Lung (tissue), 12 donors: ENCODE results near the gene PHYKPL. TPM values are rescaled to one million over a fixed set of nuclear protein-coding genes. Genes with fewer than 3 reads are reported as not detected.
"Not testable (repeated sequence)": the region's sequence is repeated elsewhere in the genome, so short reads cannot be mapped to it uniquely, and the experiment has no call there.

Experiments used
- ATAC-seq: fragments of 200-7000 bp; cut with Tn5 transposase; one replicate; pipeline ENCODE4 v1.9.1; 2020; ENCODE audit warnings: moderate number of reproducible peaks; ENCODE audit not compliant: insufficient read depth, low FRiP score
- DNase-seq, 3 donors: peaks; one replicate each; pipeline ENCODE4 v3.0.0-alpha.2; 2013 to 2017
- H3K27ac ChIP-seq, 2 donors: one replicate each; pipeline ENCODE4 v1.5.1; 2013; ENCODE audit warnings: mild to moderate bottlenecking in 2 of 2, moderate library complexity in 2 of 2, control low read depth in 1 of 2, inconsistent platforms in 1 of 2, low read depth in 1 of 2, low read length in 1 of 2
- H3K27me3 ChIP-seq, 3 donors: one replicate each; pipeline ENCODE4 v1.5.1; 2013; ENCODE audit warnings: low read length in 2 of 3; ENCODE audit not compliant: control insufficient read depth in 3 of 3, insufficient read depth in 3 of 3
- H3K36me3 ChIP-seq, 4 donors: one replicate each; pipeline ENCODE4 v1.5.1; 2013; ENCODE audit warnings: low read length in 4 of 4, mild to moderate bottlenecking in 1 of 4, moderate library complexity in 1 of 4; ENCODE audit not compliant: control insufficient read depth in 4 of 4, insufficient read depth in 4 of 4
- H3K4me1 ChIP-seq, 5 donors: one replicate each; pipeline ENCODE4 v1.5.1; 2013; ENCODE audit warnings: low read length in 5 of 5, mild to moderate bottlenecking in 2 of 5, moderate library complexity in 1 of 5; ENCODE audit not compliant: control insufficient read depth in 5 of 5, insufficient read depth in 5 of 5
- H3K4me3 ChIP-seq: one replicate; pipeline ENCODE4 v1.5.1; 2013; ENCODE audit warnings: mild to moderate bottlenecking, control low read depth, moderate library complexity
- H3K9ac ChIP-seq, 2 donors: one replicate each; pipeline ENCODE4 v1.5.1; 2013; ENCODE audit warnings: low read length in 2 of 2, control low read depth in 1 of 2; ENCODE audit not compliant: insufficient read depth in 1 of 2
- H3K9me3 ChIP-seq, 4 donors: one replicate each; pipeline ENCODE4 v1.5.1; 2013; ENCODE audit warnings: low read length in 3 of 4, mild to moderate bottlenecking in 1 of 4, moderate library complexity in 1 of 4; ENCODE audit not compliant: control insufficient read depth in 4 of 4, insufficient read depth in 3 of 4
- WGBS, 2 donors: extraction: QIAGEN DNeasy Blood & Tissue Kit; methylation state at CpG; one replicate each; pipeline ENCODE4 v1.1.7; 2013; 5-methylcytosine and 5-hydroxymethylcytosine counted together
- polyA plus RNA-seq, 2 donors: library from polyadenylated mRNA; stranded (reverse); fragments of 200-250 nt; gene quantifications; one replicate each; pipeline ENCODE4 v1.2.1, GENCODE V29; 2013
- total RNA-seq, 2 donors: library from RNA; depleted of rRNA in 1 of 2; stranded (reverse); fragments of >200 nt in 1 of 2; gene quantifications; one replicate each; pipeline ENCODE4 v1.2.1, GENCODE V29; 2014 to 2021
- TF ChIP-seq, protein P1 (sequence below): IDR thresholded peaks from 2 replicates; pipeline ENCODE4 v1.5.1; 2012; ENCODE audit warnings: mild to moderate bottlenecking; ENCODE audit errors: control extremely low read depth, extremely low read depth
- donor health status: control.
- donor health status: control.
- donor health status: Bipolar disorder and iron deficiency.
- donor health status: healthy.
- donor health status: DM: yes; HTN: yes; CAD: no.

The PHYKPL gene
- total and polyA plus RNA-seq, 4 donors: 49.7 to 100 (median 75.8) TPM

- Histone ChIP-seq H3K27me3 (no peaks in the 10 kb centered on the region), H3K27ac (no peak overlapping the region), H3K36me3 (no peaks in the 10 kb centered on the region), H3K9ac (no peak overlapping the region), H3K9me3 (no peaks in the 10 kb centered on the region), H3K4me3 (no peak overlapping the region), H3K4me1 (peaks cover 0 to 4% (median 2%) of the 10 kb centered on the region in 5 donors)
- TF ChIP-seq, protein P1, sequence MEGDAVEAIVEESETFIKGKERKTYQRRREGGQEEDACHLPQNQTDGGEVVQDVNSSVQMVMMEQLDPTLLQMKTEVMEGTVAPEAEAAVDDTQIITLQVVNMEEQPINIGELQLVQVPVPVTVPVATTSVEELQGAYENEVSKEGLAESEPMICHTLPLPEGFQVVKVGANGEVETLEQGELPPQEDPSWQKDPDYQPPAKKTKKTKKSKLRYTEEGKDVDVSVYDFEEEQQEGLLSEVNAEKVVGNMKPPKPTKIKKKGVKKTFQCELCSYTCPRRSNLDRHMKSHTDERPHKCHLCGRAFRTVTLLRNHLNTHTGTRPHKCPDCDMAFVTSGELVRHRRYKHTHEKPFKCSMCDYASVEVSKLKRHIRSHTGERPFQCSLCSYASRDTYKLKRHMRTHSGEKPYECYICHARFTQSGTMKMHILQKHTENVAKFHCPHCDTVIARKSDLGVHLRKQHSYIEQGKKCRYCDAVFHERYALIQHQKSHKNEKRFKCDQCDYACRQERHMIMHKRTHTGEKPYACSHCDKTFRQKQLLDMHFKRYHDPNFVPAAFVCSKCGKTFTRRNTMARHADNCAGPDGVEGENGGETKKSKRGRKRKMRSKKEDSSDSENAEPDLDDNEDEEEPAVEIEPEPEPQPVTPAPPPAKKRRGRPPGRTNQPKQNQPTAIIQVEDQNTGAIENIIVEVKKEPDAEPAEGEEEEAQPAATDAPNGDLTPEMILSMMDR: no peak
- ATAC-seq: no peak
- WGBS, 2 donors: 71 to 83% methylated on average over 12 of the region's 12 CpGs
- DNase-seq: peak in 1 of 3 donors; percentile 27
These were observed 32.8 kb downstream of the PHYKPL start for GRCh38 chr5:178199581-178200434.

DNA sequence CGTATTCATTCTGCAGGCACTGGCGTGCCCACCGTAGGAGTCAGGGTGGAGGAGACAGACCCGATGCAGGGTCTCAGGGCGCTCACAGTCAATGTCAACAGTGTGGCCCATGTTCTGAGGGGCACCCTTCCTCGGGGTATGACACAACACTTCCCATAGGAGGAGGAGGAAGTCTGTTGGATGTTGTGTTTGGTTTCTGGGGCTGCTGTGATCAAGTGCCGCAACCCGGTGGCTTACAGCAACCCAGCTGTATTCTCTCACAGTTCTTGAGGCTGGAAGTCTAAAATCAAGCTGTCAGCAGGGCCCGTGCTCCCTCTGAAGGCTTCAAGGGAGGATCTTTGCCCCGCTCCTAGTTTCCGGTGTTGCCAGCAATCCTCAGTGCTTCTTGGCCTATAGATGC is 33.9 kb downstream of the PHYKPL start:
- Histone ChIP-seq H3K4me3 (peak overlapping the region; percentile 13), H3K9me3 (no peaks in the 10 kb centered on the region), H3K36me3 (no peaks in the 10 kb centered on the region), H3K27me3 (no peaks in the 10 kb centered on the region), H3K4me1 (peaks cover 0 to 2% (median 1%) of the 10 kb centered on the region in 5 donors), H3K27ac (no peak overlapping the region), H3K9ac (no peak overlapping the region)
- TF ChIP-seq, protein P1: no peak
- ATAC-seq (no peak), DNase-seq (no peak)
- 54 to 68% methylated on average over 11 of the region's 11 CpGs for WGBS, 2 donors

GRCh38 chr5:178198151-178198550 is 34.5 kb downstream of the PHYKPL start:
- H3K4me1 ChIP-seq, H3K9me3 ChIP-seq, H3K4me3 ChIP-seq, H3K9ac ChIP-seq, DNase-seq, H3K27me3 ChIP-seq, H3K27ac ChIP-seq, ATAC-seq, H3K36me3 ChIP-seq: not testable (repeated sequence)
- WGBS, 2 donors: 75 to 82% methylated on average over 11 of the region's 11 CpGs

DNA sequence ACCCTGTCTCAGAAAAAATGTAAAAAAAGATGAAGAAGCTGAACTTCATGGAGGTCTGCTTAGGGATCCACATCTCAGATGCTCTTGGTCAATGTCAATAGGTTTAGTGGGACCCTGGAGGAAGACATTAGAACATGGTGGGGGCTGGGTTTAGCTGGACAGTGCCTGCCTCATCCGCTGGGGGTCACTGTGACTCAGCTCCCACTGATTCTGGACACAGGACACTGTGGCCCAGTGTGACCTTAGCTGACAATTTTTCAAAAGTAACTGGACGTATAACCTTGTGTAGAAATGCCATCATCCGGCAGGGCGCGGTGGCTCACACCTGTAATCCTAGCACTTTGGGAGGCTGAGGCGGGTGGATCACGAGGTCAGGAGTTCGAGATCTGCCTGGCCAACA is 35.6 kb downstream of the PHYKPL start:
- Histone ChIP-seq H3K4me3 (no peak overlapping the region), H3K27ac (no peak overlapping the region), H3K4me1 (peaks cover 0 to 2% (median 0%) of the 10 kb centered on the region in 5 donors), H3K36me3 (no peaks in the 10 kb centered on the region), H3K27me3 (no peaks in the 10 kb centered on the region), H3K9me3 (no peaks in the 10 kb centered on the region), H3K9ac (no peak overlapping the region)
- DNase-seq (no peak), ATAC-seq (no peak)
- 82 to 89% methylated on average over 8 of the region's 8 CpGs for WGBS, 2 donors
- TF ChIP-seq, protein P1: no peak
